Loucy (cell line): ENCODE data around the gene FAM98C.

Experiments
- EZH2phosphoT487 ChIP-seq: fragments of 200-600 bp; IDR thresholded peaks from 2 replicates; pipeline ENCODE4 v1.6.1; 2018; ENCODE audit warnings: antibody characterized with exemption, mild to moderate bottlenecking, moderate library complexity, borderline replicate concordance
- TF ChIP-seq, protein P1 (sequence below): fragments of 200-600 bp; sonication (generic); conservative IDR thresholded peaks from 2 replicates; pipeline ENCODE4 v1.5.1; 2014; ENCODE audit warnings: mild to moderate bottlenecking, antibody characterized with exemption, low read length

DNA sequence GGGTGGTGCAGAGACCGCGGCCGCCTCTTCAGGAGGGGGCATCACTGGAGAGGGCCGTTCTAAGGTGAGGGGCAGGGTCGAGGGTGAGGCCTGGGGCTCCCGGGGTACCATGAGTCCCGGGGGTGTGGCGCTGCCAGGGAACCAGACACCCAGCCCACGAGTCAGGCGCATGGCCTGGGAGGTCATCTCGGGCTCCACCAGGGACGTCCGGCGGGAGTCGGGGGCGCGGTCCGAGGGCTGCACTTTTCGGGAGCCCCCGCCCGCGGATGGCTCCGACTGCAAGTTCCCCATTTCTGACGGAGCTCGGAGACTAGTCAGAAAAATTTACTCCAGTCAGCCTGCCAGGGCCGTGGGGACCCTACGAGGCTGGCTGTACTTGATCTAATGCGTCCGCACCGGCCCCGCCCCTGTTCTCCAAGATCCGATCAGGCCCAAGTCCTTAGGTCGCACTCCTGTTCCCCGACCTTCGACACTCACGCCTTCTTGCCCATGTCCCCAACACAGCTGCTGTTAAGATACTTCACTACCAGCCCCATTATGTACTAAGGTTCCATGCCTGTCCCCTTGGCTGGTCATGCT, 15.8 kb upstream of the FAM98C start:
- no peak for TF ChIP-seq EZH2phosphoT487
- TF ChIP-seq, protein P1, sequence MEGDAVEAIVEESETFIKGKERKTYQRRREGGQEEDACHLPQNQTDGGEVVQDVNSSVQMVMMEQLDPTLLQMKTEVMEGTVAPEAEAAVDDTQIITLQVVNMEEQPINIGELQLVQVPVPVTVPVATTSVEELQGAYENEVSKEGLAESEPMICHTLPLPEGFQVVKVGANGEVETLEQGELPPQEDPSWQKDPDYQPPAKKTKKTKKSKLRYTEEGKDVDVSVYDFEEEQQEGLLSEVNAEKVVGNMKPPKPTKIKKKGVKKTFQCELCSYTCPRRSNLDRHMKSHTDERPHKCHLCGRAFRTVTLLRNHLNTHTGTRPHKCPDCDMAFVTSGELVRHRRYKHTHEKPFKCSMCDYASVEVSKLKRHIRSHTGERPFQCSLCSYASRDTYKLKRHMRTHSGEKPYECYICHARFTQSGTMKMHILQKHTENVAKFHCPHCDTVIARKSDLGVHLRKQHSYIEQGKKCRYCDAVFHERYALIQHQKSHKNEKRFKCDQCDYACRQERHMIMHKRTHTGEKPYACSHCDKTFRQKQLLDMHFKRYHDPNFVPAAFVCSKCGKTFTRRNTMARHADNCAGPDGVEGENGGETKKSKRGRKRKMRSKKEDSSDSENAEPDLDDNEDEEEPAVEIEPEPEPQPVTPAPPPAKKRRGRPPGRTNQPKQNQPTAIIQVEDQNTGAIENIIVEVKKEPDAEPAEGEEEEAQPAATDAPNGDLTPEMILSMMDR, result no peak
